Activated CD8-positive, alpha-beta memory T cell treated with anti-CD3 and anti-CD28 coated beads, Interleukin-2, amount 50 U/mL, for 1 hour (primary cell): ENCODE measurements around the gene SH3TC2.

Source experiments
- DNase-seq: peaks from one replicate; pipeline ENCODE4 v3.0.0-alpha.2; 2020; ENCODE audit errors: extremely low read depth

SH3TC2 gene

DNA sequence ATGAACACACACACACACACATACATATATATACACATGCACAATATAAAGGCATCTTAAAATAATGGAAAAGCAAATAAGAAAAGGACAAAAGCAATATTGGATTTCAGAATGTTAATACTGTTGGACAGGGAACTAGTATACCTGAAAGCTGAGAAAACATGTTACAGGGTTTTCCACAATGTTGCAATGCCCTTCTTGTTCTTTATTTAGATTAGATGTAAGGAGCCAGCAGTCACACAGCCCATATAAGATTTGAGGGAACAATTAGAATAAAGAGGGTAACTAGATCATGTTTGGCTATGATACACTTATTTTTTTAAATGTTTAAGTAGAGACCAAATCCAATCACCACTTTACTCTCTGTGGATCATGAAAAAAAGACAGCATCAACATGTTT is 61.7 kb downstream of the SH3TC2 start:
- no peak for DNase-seq

DNA sequence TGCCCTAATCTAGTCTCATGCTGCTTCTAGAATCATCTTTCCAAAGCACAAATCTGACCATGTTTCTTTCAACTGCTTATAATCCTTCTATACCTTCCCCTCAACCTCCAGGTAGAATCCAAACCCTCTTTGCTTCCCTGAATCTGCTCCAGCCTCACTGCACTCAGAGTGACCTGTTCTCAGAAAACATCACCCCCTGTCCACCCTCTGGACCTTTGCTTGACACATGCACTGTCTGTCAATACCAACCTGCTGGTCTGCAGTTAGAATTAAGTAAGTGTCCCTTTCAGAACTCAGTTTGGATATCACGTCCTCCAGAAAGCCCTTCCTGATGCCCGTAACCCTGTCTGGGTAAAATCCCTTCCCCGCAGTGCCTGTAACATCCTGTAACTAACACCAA is 63.1 kb downstream of the SH3TC2 start:
- no peak for DNase-seq

DNA sequence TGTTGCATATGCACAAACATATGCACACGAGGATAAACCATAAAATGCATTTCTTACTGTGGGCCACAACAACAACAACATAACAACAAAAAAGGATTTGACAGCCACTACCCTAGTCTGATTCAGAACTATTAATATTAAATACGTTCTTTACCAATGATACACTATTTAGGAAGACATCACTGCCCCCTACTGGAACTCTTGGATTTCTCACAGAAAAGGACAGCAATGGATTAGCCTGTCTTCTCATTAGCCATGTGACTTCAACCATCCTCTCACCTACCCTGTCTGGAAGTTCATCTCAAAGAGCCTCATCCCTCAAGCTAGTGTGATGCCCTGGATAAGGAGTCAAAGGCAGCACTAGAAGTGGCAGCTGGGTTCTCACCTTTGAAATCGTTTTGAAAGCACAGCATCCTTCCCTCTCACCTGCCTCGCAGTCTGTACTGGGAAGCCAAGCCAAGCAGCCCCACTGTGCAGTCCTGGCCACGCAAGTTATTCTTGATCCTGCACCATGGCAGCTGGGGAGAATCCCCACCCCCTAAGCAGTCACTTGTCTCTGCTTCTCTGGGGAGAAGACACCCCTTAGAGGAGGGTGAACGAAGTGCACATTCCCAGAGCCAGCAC is 64.6 kb downstream of the SH3TC2 start:
- no peak for DNase-seq

DNA sequence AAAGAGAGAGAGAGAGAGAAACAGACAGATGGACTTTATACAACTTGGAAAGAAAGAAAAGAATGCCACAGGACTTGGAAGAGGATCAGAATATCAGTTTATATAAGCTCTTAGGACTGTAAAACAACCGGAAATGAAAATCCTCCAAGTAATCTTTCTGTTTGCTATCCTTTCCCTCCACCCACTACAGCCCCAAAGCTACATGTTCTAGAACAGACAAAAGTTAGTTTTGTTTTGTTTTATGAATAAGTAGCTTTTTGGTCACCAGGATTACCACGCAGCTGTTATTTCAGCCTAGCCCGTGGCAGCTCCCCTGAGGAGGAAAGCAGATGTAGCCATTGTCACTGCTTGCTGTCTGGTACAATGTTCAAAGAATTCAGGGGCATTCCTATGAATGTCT is 66.6 kb downstream of the SH3TC2 start:
- DNase-seq: no peak

DNA sequence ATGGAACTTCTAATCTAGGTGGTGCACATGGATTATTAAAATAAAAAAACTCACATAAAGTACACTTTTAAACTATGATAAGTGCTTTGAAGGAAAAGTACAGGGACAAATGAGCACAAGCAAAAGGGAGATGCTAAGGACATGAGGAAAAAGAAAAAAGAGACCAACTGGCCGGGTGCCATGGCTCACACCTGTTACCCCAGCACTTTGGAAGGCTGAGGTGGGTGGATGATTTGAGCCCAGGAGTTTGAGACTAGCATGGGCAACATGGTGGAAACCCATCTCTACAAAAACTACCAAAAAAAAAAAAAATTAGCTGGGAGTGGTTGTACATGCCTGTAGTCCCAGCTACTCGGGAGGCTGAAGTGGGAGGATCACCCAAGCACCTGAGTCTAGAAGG is 67.1 kb downstream of the SH3TC2 start:
- DNase-seq: no peak

DNA sequence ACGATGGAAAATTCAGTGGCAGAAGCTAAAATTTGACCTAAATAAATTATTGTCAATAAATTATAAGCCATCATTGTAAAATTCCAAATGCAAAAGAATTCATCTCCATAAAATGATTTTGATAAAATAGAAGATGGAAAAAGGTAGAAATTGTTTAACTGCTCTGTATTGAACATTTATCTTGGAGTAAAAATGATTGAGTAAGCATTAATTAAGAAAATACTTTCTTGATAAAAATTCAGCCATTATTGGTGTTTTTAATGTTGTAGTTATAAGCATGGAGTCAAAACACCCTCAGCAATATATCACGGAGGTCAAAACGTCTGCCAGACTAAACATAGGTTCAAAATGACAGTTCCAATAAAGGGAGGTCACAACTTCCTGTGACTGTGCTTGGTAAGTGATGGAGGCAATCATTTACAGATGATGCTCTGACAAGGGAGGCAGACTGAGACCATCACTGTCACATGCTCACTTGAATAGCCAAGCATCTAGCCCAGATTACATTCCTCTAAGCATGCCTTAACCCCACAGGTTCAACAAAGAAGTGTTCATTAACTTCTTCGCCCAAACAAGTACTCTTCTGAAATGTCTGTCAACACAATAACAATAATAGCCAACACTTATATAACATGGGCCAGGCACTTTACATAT is 69.5 kb downstream of the SH3TC2 start:
- no peak for DNase-seq

DNA sequence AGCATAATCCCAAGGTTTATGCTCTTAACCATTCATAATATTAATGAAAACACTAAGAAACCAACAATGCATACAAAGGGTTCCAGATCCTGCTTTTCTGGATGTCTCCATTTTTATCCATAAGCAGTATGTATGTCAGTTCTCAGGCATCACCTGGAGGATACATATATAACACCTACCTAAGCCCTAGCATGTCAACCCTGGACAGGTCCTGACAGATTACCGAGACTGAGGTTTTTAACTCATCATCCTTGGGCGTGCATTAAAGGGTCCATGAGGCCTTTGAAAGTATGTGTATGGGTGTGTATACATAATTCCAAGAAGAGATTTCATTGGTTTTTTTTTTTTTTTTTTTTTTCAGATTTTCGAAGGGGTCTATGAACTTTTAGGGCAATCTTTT is 70.6 kb downstream of the SH3TC2 start:
- DNase-seq: no peak

DNA sequence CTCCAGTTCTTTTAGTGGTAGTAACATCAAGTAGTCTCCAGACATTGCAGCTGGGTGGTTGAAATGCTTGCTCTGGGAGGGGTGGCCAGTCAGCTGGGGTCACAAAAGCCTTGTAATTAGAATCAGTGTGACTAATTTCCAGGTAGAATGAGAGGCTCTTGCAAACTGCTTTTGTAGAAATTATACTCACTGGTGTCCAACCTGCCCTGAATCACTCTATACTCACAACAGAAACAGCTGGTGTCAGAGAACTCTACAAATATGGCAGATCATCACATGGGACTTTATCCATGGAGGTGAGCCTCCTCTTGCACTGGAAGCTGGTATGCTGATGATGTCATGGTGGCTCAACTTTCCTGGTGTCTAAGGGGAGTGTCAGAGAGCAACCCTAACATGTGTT is 71.3 kb downstream of the SH3TC2 start:
- no peak for DNase-seq

DNA sequence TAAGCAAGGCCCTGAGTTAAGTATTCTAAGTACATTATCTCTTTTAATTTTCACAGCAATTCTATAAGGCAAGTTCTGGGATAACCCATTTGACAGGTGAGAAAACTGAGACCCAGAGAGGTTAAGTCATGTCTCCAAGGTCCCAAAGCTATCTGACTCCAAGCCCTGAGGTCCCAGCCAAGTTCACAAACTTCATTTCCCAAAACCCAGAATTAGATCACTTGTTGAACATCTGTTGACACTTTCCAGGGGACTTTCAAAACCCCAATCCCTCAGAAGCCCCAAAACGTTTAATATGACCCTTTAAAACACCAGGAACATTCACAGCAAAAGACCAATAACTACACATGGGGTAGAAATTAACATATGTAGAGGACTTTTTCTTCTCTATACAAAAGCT is 72.0 kb downstream of the SH3TC2 start:
- DNase-seq: no peak

DNA sequence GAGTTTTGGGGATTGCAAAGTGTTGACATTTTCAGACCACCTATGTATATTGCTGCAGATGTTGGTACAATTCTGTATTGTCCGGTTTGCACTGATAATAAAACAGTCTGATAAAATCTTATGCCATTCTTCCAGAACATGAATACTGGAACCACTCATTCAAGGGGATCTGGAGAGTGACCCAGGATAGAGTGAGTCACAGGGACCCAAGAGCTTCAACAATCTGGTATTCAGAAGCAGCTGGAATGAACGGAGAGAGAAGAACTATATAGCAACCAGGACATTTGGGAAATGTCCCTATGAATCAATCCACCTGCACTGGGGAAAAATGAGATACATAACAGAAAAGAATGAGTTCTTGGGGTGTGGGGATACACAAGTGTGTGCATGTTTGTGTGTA is 73.3 kb downstream of the SH3TC2 start:
- DNase-seq: no peak

DNA sequence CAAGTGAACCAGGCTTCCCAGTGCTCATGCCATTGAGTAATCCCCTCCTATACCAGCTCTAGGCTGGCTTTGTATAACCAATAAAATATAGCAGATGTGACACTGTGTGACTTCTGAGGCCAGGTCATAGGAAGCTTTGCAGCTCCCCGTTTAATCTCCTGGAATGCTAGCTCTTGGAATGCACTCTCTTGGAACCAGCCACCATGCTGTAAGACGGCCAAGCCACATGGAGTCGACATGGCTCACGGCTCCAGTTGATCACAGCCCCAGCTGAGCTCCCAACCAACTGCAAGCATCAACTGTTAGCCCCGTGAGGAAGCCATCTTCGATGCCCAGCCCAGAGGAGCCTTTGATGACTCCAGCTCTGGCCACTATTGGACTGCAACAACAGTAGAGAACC is 74.5 kb downstream of the SH3TC2 start:
- no peak for DNase-seq

DNA sequence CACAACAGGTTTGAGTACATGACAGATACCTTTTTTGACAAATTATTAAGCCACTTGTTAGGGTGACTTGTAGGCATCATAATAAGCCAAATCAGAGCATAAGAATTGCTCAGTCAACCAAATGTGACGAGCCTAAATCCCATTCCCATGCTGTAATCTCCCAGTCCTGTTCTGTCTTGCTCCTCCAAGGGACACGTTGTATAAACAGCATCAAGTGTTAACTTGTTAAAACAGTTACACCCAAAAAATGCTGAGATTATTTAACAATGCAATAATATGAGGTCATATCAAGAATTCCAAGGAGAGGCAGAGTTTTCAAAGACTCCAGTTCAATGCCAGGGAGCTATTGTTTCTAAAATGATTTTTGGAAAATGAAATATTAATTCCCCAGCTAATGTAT is 76.2 kb downstream of the SH3TC2 start:
- no peak for DNase-seq

DNA sequence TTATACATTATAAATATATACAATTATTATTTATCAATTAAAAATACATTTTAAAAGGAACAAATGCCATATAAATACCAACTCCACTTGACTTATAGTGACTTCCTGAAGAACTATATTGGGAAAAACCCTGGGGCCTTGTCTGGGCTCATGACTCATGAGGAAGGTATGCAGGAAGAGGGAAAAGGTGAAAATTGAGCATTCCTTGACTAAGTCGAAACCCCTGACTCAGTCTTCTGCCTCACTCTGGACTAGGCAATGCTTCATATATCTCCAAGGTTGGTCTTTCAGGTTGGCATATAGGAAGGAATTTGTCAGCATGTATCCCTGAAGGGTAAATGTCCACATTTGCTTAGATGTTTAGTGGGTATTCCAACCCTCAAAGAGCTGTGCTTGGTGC is 78.5 kb downstream of the SH3TC2 start:
- no peak for DNase-seq

DNA sequence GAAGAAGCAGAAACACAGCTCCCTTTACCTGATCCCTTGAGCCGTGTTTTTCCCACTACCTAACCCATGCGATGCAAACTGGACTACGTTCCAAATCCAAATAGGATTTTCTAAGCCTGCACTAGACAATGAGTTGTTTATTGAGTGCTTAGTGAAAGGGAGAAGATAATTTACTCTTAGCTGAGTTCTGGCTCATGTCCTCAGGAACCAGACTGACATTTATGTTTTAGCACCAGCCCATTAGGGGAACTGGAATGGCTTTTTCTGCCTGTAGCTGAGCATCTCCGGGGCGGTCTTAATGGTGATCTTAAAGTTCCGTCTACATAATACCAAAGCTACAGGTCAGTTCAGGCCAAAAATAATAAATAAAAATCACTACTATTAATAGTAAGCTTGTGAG is 81.5 kb downstream of the SH3TC2 start:
- no peak for DNase-seq

DNA sequence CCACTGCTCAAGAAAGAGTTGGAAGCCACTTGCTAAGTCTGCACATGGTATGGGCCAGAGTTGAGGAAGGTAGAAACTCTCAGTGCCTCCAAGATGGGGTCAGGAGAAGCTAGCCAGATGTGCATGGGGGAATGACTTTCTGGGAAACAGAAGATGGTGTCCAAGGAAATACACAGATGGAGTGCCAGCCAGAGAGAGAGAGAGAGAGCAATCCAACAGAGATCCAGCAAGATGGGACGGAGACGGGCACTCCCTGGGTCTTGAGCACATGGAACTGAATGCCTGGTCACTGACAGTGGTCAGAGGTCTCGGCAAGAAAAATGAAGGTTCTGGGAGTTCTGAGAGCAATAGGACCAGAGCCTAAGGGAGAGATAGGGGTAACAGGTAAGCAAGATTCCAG is 82.1 kb downstream of the SH3TC2 start:
- DNase-seq: no peak

DNA sequence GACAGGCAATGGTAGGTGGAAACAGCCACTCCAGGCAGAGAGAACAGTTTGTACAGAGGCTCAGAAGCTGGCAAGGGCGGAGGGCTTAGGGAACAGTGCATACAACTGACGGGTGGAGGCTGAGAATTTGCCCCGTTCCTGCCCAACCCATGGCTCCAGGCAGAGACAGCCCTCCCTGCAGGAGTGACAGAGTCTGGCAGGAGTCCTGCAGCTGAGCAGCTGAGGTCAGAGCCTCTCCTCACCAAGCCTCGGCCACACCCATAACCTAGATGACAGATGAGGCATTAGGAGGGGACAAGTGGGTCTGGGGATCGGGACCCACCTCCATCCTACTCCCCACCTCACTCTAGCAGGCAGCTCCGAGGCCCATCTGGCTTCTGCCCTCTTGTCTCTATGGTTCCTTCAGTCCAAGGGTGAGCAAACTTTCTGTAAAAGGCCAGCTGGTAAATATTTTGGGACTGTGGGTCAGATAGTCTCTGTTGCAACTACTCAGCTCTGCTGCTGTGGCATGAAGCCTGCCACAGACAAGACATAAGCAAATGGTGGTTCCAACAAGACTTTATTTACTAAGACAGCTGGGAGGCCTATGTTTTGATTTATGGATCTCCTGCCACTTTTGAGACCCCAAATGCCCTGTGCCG is 83.7 kb downstream of the SH3TC2 start:
- DNase-seq: no peak

DNA sequence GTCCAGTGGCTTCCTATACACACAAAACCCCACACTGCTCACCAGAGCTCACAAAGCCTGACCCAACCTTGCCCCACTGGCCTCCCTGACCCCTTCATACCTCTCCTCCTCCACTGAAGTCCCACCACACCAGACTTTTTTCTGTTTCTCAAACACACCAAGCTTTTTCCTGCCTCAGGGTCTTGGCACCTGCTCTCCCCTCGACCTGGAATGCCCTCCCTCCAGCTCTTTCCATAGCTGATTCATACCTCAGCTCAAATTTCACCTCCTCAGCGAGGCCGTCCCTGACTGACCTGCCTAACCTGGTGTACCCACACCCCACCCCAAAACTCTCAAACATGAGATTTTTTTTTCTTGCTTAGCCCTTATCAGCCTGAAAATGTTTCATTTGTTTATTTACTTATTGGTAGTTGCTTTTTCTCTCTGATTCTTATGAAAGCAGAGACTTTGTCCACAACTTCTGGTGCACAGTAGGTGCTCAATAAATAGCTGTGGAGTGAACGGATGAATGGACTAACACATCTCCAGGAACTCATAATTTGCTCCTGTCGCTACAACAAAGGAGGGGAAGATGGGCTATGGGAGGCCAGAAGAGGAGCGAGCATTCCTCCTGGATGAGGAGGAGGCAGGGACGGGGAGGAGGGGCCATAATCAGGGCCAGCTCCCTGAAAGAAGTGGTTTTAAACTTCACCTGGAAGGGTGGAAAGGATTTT is 84.3 kb downstream of the SH3TC2 start:
- no peak for DNase-seq

DNA sequence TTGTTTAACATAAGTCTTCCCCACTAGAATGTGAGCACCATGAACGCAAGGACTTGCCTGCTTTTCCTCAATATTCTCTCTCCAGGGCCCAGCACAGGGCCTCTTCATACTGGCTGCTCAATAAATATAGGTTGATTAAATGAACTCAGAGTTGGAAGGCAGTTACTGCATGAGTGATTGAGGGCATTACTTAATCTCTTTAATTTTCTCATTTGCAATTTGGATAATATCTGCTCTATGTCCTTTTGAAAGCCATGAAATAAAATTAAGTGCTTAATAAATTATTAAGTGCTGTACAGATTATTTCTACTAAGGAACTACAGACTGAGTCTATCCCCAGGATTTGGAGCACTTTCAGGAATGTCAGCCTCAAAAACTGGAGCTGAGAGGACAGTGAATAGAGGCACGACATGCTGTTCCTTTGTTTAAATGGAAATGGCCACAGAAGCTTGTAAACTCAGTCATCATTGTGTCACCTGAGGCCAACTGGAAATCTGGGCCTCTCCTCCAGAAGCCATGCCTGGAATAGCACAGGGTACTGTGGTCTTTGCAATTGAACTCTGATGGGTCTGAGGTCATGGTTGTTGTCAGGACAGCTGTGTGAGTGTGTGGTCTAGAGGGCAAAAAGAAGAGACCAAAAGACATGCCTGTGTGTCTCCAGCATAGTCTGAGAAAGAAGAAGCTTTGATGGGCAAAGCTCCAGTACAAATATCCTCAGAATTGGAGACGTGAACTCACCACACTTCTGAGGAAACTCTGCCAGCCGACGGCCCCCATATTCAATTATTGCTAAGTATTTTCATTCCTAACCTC is 86.1 kb downstream of the SH3TC2 start:
- no peak for DNase-seq

DNA sequence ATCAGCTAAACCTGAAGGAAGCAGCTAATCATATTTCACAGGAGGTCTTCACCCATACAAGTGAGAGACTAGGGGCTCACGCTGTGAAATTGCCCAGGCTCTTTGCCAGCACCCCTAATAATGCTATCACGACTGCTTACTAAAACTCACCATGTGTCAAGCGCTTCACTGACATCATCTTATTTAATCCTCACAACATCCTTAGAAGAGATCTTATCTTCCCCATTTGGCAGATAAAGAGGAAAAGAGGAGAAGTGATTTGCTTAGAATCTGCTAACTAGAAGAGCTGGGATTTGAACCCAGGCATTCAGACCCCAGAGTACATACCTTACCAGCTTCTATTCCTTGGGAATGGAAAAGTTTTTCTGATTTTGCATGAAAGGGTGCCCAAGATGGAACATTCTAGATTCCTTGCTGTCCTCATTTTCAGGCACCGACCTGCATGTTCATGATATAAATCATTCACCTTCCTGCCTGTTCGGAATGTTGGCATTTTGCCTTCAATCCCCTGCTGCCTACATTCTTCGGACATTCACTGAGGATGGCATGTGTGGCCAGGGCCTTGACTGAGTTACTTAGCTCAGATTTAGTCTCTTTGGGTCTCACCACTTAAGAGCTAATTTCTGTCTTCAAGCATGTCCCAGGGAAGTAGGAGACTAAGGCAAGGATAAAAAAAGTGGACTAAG is 88.1 kb downstream of the SH3TC2 start:
- no peak for DNase-seq

DNA sequence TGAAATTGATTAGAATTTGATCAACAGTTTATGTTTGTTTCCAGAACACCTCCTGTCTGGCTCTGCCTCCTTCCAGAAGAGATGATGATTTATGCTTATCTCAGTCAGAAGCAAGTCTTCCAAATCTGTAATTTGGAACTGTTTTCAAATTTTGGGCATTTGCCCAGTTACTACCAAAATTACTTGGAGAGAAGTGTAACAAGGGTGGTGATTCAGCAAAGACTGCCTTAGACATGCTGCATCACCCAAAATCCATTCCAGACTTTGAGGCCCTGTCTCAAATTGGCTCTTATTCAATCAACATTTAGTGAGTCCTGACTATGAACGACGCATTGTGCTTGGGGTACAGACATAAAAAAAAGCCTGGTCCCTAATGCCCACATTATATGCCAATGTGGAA is 89.4 kb downstream of the SH3TC2 start:
- no peak for DNase-seq

DNA sequence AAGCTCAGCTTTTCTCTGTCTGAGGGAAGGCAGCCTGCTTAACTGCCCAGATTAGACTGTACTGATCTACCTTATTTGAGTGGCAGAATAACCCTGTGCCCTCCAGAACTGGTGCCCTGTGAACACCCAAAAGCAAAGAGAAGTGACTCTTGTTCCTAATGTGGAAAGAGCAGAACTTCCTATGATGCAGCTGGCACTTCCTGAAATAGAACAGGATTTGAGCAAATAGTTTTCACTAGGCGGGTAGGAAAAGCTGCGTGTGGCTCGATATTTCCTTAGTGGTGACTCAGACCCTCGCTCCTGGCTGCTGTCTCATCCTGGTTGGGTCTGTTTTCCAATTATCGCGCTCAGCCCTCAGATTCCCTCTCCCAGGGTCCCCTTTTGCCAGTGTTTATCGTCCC is 89.9 kb downstream of the SH3TC2 start:
- no peak for DNase-seq

DNA sequence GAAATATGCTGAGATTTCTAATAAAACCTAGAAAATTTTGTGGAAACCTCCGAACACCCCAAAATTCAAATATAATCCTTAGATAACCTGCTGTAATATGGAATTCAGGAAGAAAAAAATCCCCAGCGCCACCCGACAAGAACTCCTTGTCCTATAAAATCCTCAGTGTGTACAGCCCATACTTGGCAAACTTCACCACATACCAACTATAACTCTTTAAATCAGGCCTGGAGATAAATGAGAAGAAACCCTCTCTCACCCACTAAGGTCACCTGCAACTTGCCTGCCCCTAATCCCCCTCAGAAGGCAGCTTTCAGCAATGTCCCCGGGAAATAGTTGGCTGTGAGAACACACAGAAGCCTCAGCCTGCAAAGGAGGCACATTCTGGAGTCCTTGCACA is 90.5 kb downstream of the SH3TC2 start:
- DNase-seq: no peak
